DMS53 treated with DMSO at 0.1 percent for 48 hours (cell line): ENCODE data around the gene TOP3A.

Experiments used
- DNase-seq: peaks from one replicate; lab custom pipeline; 2025; ENCODE audit not compliant: unreplicated experiment; lab: John Stamatoyannopoulos, UW

The TOP3A gene

GRCh38 chr17:18278867-18279266, 35.9 kb downstream of the TOP3A start:
- DNase-seq, result no peak

- no peak for DNase-seq
Measured at GRCh38 chr17:18277076-18277475, 37.7 kb downstream of the TOP3A start.

- DNase-seq, result no peak
Measured at GRCh38 chr17:18270046-18270931, 44.5 kb downstream of the TOP3A start.

GRCh38 chr17:18267927-18268711, 46.7 kb downstream of the TOP3A start:
- DNase-seq, result no peak

- DNase-seq, result no peak
Measured at GRCh38 chr17:18267366-18267765, 47.4 kb downstream of the TOP3A start.

GRCh38 chr17:18263885-18264682, 50.7 kb downstream of the TOP3A start:
- DNase-seq, result no peak

- no peak for DNase-seq
Measured at GRCh38 chr17:18262641-18263040, 52.2 kb downstream of the TOP3A start.

- DNase-seq, result no peak
Measured at GRCh38 chr17:18262111-18262510, 52.7 kb downstream of the TOP3A start.

- DNase-seq, result no peak
Measured at GRCh38 chr17:18261659-18262058, 53.1 kb downstream of the TOP3A start.

GRCh38 chr17:18261146-18261515, 53.7 kb downstream of the TOP3A start:
- peak; percentile 27 for DNase-seq

GRCh38 chr17:18260332-18261145, 54.3 kb downstream of the TOP3A start, which contains the start of gene MIEF2:
Gene MIEF2, plus strand, starts transcription at chr17:18260662. Its CDS starts 2,059 bp downstream, at chr17:18262721.
- DNase-seq, result peak; percentile 89

- no peak for DNase-seq
Measured at GRCh38 chr17:18259621-18260331, 55.0 kb downstream of the TOP3A start.

GRCh38 chr17:18258356-18259038, 56.3 kb downstream of the TOP3A start, which contains the start of gene FLII:
Gene FLII, minus strand, starts transcription at chr17:18258738. Its CDS starts 48 bp downstream, at chr17:18258690.
- DNase-seq, result peak; percentile 29

GRCh38 chr17:18257982-18258355, 56.8 kb downstream of the TOP3A start:
- DNase-seq, result peak; percentile 26

GRCh38 chr17:18257268-18257981, 57.4 kb downstream of the TOP3A start:
- DNase-seq, result no peak

- DNase-seq, result no peak
Measured at GRCh38 chr17:18256776-18257175, 58.0 kb downstream of the TOP3A start.

- DNase-seq, result no peak
Measured at GRCh38 chr17:18256351-18256750, 58.4 kb downstream of the TOP3A start.

- DNase-seq, result no peak
Measured at GRCh38 chr17:18254888-18255649, 59.7 kb downstream of the TOP3A start.
